CD4-positive, alpha-beta T cell (primary cell): Measurements from ENCODE around the gene UQCC2. TPM values are rescaled to one million over a fixed set of nuclear protein-coding genes. Genes with fewer than 3 reads are reported as not detected.

Source experiments
- ATAC-seq: fragments of 200-7000 bp; cut with Tn5 transposase; one replicate; pipeline ENCODE4 v1.10.0; 2022; ENCODE audit warnings: mild to moderate bottlenecking; ENCODE audit not compliant: poor library complexity
- CTCF ChIA-PET: fragments of 350-600 bp; sonication (Branson Sonifier 250); formaldehyde crosslinking; loops from one replicate; lab custom pipeline; 2021; ENCODE audit warnings: antibody characterized with exemption, inconsistent platforms; lab: Charles Lee
- POLR2A ChIA-PET: fragments of 350-600 bp; sonication (Branson Sonifier 250); formaldehyde crosslinking; loops from one replicate; lab custom pipeline; 2021; ENCODE audit warnings: antibody characterized with exemption, inconsistent platforms; lab: Charles Lee
- DNase-seq, 14 experiments: peaks; one replicate each; pipeline ENCODE4 v3.0.0-alpha.2; 2013 to 2020; ENCODE audit warnings: mixed read lengths in 2 of 14
- H3K27ac ChIP-seq, 2 donors: one replicate each; pipeline versions ENCODE4 v1.5.1 to v1.7.0; 2013; ENCODE audit warnings: low read length in 2 of 2, low read depth in 1 of 2, mild to moderate bottlenecking in 1 of 2
- H3K27me3 ChIP-seq, 2 experiments: 1 replicate in 1 of 2; 2 replicates in 1 of 2; pipeline versions ENCODE4 v1.6.1 to v1.7.0; 2013; ENCODE audit warnings: low read length in 2 of 2, control low read depth in 1 of 2, mild to moderate bottlenecking in 1 of 2, moderate library complexity in 1 of 2; ENCODE audit not compliant: insufficient read depth in 2 of 2, control insufficient read depth in 1 of 2
- H3K36me3 ChIP-seq: one replicate; pipeline ENCODE4 v1.6.1; 2013; ENCODE audit warnings: low read length, control low read depth; ENCODE audit not compliant: insufficient read depth
- H3K4me1 ChIP-seq: one replicate; pipeline ENCODE4 v1.6.1; 2013; ENCODE audit warnings: low read length, control low read depth; ENCODE audit not compliant: insufficient read depth
- H3K4me3 ChIP-seq: one replicate; pipeline ENCODE4 v1.5.1; 2013; ENCODE audit warnings: mild to moderate bottlenecking, low read length, moderate library complexity
- H3K9me3 ChIP-seq, 2 experiments: 1 replicate in 1 of 2; 2 replicates in 1 of 2; pipeline versions ENCODE4 v1.6.1 to v1.7.0; 2013; ENCODE audit warnings: low read length in 2 of 2, mild to moderate bottlenecking in 2 of 2, control low read depth in 1 of 2, moderate library complexity in 1 of 2; ENCODE audit not compliant: control insufficient read depth in 1 of 2, insufficient read depth in 1 of 2
- H3K27ac Mint-ChIP-seq: one replicate; pipeline ENCODE4 v1.8.0; 2020; ENCODE audit warnings: mixed read lengths
- H3K27me3 Mint-ChIP-seq: one replicate; pipeline ENCODE4 v1.8.0; 2021; ENCODE audit warnings: mixed read lengths
- H3K36me3 Mint-ChIP-seq: one replicate; pipeline ENCODE4 v1.8.0; 2021; ENCODE audit warnings: low read depth, mixed read lengths
- H3K4me1 Mint-ChIP-seq: one replicate; pipeline ENCODE4 v1.8.0; 2021; ENCODE audit warnings: low read depth, mixed read lengths
- H3K4me3 Mint-ChIP-seq: one replicate; pipeline ENCODE4 v1.8.0; 2020; ENCODE audit warnings: mild to moderate bottlenecking, mixed read lengths
- H3K9me3 Mint-ChIP-seq: one replicate; pipeline ENCODE4 v1.8.0; 2020; ENCODE audit warnings: mixed read lengths
- CTCF ChIP-seq: fragments of 200-600 bp; IDR thresholded peaks from one replicate; pipeline ENCODE4 v1.8.0; 2022; ENCODE audit warnings: antibody characterized with exemption, mild to moderate bottlenecking
- intact Hi-C, 2 experiments: fragments of 100-400 bp; cut with DNase I in 1 of 2; cut with micrococcal nuclease in 1 of 2; formaldehyde crosslinking; loops; one replicate each; pipeline versions ENCODE4 v1.15.1 to v1.9.0; 2023 to 2025; cut with DNase I, micrococcal nuclease
- total RNA-seq, 174 experiments: library from RNA in 2 of 174; stranded (reverse) in 2 of 174; gene quantifications; one replicate each; pipeline ENCODE4 v1.2.3 and lab custom pipeline; 2021 to 2026

The UQCC2 gene
- total RNA-seq, 2 experiments from 2014 or later, result 8.7 to 9.3 TPM

DNA sequence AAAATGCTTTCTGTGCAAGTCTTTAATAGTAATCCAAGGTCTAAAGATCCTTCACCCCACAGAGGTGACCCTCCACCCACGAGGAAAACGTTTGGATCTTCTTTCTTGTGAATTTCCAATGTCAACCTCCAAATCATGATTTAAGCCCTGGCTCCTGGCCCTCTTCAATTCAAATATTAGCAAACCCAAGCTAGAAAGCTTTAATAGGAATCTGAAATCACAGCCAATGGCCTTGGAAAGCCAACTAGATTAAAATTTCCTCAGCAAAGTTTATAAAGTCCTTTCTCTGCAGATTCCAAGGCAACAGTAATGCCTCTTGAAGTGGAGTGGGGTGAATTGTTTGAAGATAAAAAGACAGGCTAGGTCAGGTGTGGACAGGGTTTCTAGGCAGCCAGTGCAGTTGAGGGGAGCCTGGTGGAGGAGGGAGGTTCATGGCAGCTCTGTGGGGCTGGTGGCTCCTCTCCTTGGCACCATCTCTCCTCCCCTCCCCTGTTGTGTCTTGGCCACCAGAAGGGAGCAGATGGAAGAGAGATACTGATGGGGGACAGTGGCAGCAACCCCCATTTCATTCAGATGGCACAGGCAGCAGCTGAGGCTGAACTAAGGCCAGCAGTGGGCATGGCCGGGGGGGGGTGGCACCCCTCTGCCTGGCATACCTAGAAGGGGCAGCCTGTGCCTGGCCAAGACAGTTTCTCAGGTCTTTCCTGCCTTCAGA lies 12.0 kb upstream of the UQCC2 start:
- H3K4me3 ChIP-seq, result no peak overlapping the region

GRCh38 chr6:33722103-33722623 lies 10.7 kb upstream of the UQCC2 start:
- no peaks in the 10 kb centered on the region for H3K36me3 Mint-ChIP-seq
- no peak overlapping the region for H3K27ac ChIP-seq
- no peak for ATAC-seq
- CTCF ChIA-PET, result no interaction called here
- no peak for TF ChIP-seq CTCF
- H3K27ac Mint-ChIP-seq, result no peak overlapping the region
- peaks cover 27% of the 10 kb centered on the region for H3K4me1 Mint-ChIP-seq
- no peak overlapping the region for H3K4me3 Mint-ChIP-seq
- peaks cover 17% of the 10 kb centered on the region for H3K4me1 ChIP-seq
- no peak for DNase-seq
- H3K27me3 Mint-ChIP-seq, result peaks cover 4% of the 10 kb centered on the region
- POLR2A ChIA-PET, result interaction anchor here (1.6 kb wide), 1 partner anchor 11 kb away, joined by 5 read pairs; the partner anchor contains the start of gene UQCC2
- H3K4me3 ChIP-seq, result no peak overlapping the region
- intact Hi-C loops, result no loop called here
- H3K27me3 ChIP-seq, result peaks cover 0 to 2% of the 10 kb centered on the region in 2 experiments
- H3K9me3 Mint-ChIP-seq, result no peaks in the 10 kb centered on the region
- H3K9me3 ChIP-seq, result no peaks in the 10 kb centered on the region
- no peaks in the 10 kb centered on the region for H3K36me3 ChIP-seq

More for the DNA sequence above, 12.0 kb upstream of the UQCC2 start:
- CTCF ChIA-PET, result interaction anchor here (1.7 kb wide), 1 partner anchor 12 kb away, joined by 7 read pairs; the partner anchor contains the start of gene UQCC2
- Mint-ChIP-seq H3K4me1 (peaks cover 27% of the 10 kb centered on the region), H3K27me3 (peaks cover 4% of the 10 kb centered on the region), H3K9me3 (no peaks in the 10 kb centered on the region), H3K4me3 (no peak overlapping the region), H3K27ac (peak overlapping the region; percentile 70), H3K36me3 (no peaks in the 10 kb centered on the region)
- intact Hi-C loops, result no loop called here
- H3K4me1 ChIP-seq, result peaks cover 17% of the 10 kb centered on the region
- no peak for DNase-seq
- no peaks in the 10 kb centered on the region for H3K9me3 ChIP-seq
- no peak overlapping the region for H3K27ac ChIP-seq
- TF ChIP-seq CTCF, result no peak
- POLR2A ChIA-PET, result interaction anchor here (1.0 to 1.6 kb wide), 4 partner anchors 12 to 1392 kb away, joined by 3 to 5 read pairs (median 4); partner anchors contain the start of gene UQCC2
- no peaks in the 10 kb centered on the region for H3K36me3 ChIP-seq
- ATAC-seq, result no peak
- H3K27me3 ChIP-seq, result peaks cover 0 to under 1% of the 10 kb centered on the region in 2 experiments

GRCh38 chr6:33721508-33721907 lies 10.0 kb upstream of the UQCC2 start:
- ATAC-seq, result no peak
- CTCF ChIA-PET, result no interaction called here

More at GRCh38 chr6:33721508-33721907, 10.0 kb upstream of the UQCC2 start:
- peaks cover 4% of the 10 kb centered on the region for H3K27me3 Mint-ChIP-seq
- Histone ChIP-seq H3K9me3 (no peaks in the 10 kb centered on the region), H3K27ac (no peak overlapping the region), H3K36me3 (no peaks in the 10 kb centered on the region), H3K27me3 (peaks cover 0 to 2% of the 10 kb centered on the region in 2 experiments), H3K4me1 (peaks cover 17% of the 10 kb centered on the region), H3K4me3 (no peak overlapping the region)
- TF ChIP-seq CTCF, result no peak
- POLR2A ChIA-PET, result interaction anchor here (1.6 kb wide), 1 partner anchor 10 kb away, joined by 5 read pairs; the partner anchor contains the start of gene UQCC2
- no peak overlapping the region for H3K4me3 Mint-ChIP-seq
- H3K4me1 Mint-ChIP-seq, result peaks cover 27% of the 10 kb centered on the region
- no peaks in the 10 kb centered on the region for H3K9me3 Mint-ChIP-seq
- intact Hi-C loops, result no loop called here
- no peak overlapping the region for H3K27ac Mint-ChIP-seq
- no peak for DNase-seq
- no peaks in the 10 kb centered on the region for H3K36me3 Mint-ChIP-seq
